Measurements from ENCODE around the gene APOBEC4. TPM values are rescaled to one million over a fixed set of nuclear protein-coding genes. Genes with fewer than 3 reads are reported as not detected.

Gene APOBEC4
- polyA plus RNA-seq, 1 of the 3 experiments (the other 2 are of a cell fraction), result not detected

- TF ChIP-seq TEAD4 (IDR thresholded peaks at IDR 0.05; ENCODE audit: borderline replicate concordance, insufficient read depth) (no peak), CTCF (IDR thresholded peaks at IDR 0.05) (no peak), USF1 (IDR thresholded peaks at IDR 0.05; ENCODE audit: borderline replicate concordance, low read depth) (no peak), GATA2 (CRISPR knock-in tag; IDR thresholded peaks at IDR 0.05) (no peak)
- no peak overlapping the region for H3K4me3 ChIP-seq (ENCODE audit: low read depth in 2 of 2, low read length in 1 of 2)
- 71% methylated on average over 1 of the region's 1 CpG for WGBS (ENCODE audit: low lambda C conversion rate)
- H3K27me3 ChIP-seq (ENCODE audit: insufficient read depth), result no peaks in the 10 kb centered on the region
- H2AFZ ChIP-seq (ENCODE audit: low read depth), result no peak overlapping the region
- no peak overlapping the region for H3K27ac ChIP-seq (ENCODE audit: low read depth in 2 of 2, low read length in 1 of 2)
- H4K20me1 ChIP-seq (ENCODE audit: insufficient read depth), result no peaks in the 10 kb centered on the region
- peaks cover 4% of the 10 kb centered on the region for H3F3A ChIP-seq (replicated peaks; ENCODE audit: insufficient read depth)
- H3K9me3 ChIP-seq, result no peaks in the 10 kb centered on the region
- ChIA-PET CTCF (interaction anchor here (0.6 to 1.0 kb wide), 3 partner anchors 34 to 325 kb away, joined by 3 to 4 read pairs (median 3); no protein-coding TSS in a partner anchor), POLR2A (no interaction called here)
- no peaks in the 10 kb centered on the region for H3K36me3 ChIP-seq (replicated peaks in 1 of 2; ENCODE audit: control insufficient read depth in 1 of 2, insufficient read depth in 2 of 2, low read length in 1 of 2)
- H3K9me2 ChIP-seq, result no peaks in the 10 kb centered on the region
- no peak overlapping the region for H3K9ac ChIP-seq
- no peak overlapping the region for H3K4me2 ChIP-seq
- H3K79me2 ChIP-seq (ENCODE audit: insufficient read depth), result peaks cover 41% of the 10 kb centered on the region
- peaks cover 0 to 10% of the 10 kb centered on the region in 2 experiments; a peak in 3 of 4 replicates for H3K4me1 ChIP-seq (ENCODE audit: control insufficient read depth in 1 of 2, insufficient read depth in 2 of 2, low read depth in 1 of 2, low read length in 1 of 2)
- DNase-seq, result no peak
Measured at GRCh38 chr1:183640193-183640592, 12.9 kb downstream of the APOBEC4 start.

GRCh38 chr1:183638649-183639387 lies 14.3 kb downstream of the APOBEC4 start:
- ChIA-PET POLR2A (no interaction called here), CTCF (interaction anchor here (1.8 to 3.1 kb wide), 4 partner anchors 8 to 277 kb away, joined by 6 to 14 read pairs (median 9); no protein-coding TSS in a partner anchor)
- TF ChIP-seq GATA2 (CRISPR knock-in tag; IDR thresholded peaks at IDR 0.05) (no peak), SIN3A (IDR thresholded peaks at IDR 0.05; ENCODE audit: borderline replicate concordance, low read depth, low read length) (no peak), FOSL2 (IDR thresholded peaks at IDR 0.05; ENCODE audit: borderline replicate concordance, low read depth) (no peak), YY1 (IDR thresholded peaks at IDR 0.05; ENCODE audit: low read depth) (no peak), MAX (IDR thresholded peaks at IDR 0.05; ENCODE audit: low read depth) (no peak)
- Histone ChIP-seq H3K27ac (ENCODE audit: low read depth in 2 of 2, low read length in 1 of 2) (no peak overlapping the region), H3K9me2 (no peaks in the 10 kb centered on the region), H3K9me3 (no peaks in the 10 kb centered on the region), H3K36me3 (replicated peaks in 1 of 2; ENCODE audit: control insufficient read depth in 1 of 2, insufficient read depth in 2 of 2, low read length in 1 of 2) (peaks cover 0 to 6% of the 10 kb centered on the region in 2 experiments), H3K4me3 (ENCODE audit: low read depth in 2 of 2, low read length in 1 of 2) (no peak overlapping the region), H3K27me3 (ENCODE audit: insufficient read depth) (no peaks in the 10 kb centered on the region), H3K9ac (no peak overlapping the region), H3K4me1 (ENCODE audit: control insufficient read depth in 1 of 2, insufficient read depth in 2 of 2, low read depth in 1 of 2, low read length in 1 of 2) (peaks cover 0 to 14% of the 10 kb centered on the region in 2 experiments; a peak in 3 of 4 replicates), H3F3A (replicated peaks; ENCODE audit: insufficient read depth) (peaks cover 13% of the 10 kb centered on the region), H3K4me2 (no peak overlapping the region), H2AFZ (ENCODE audit: low read depth) (no peak overlapping the region), H3K79me2 (ENCODE audit: insufficient read depth) (peaks cover 55% of the 10 kb centered on the region), H4K20me1 (ENCODE audit: insufficient read depth) (peaks cover 6% of the 10 kb centered on the region; the same call in 1 of the 2 replicates)
- no peak for DNase-seq
- 80% methylated on average over 7 of the region's 7 CpGs for WGBS (ENCODE audit: low lambda C conversion rate)

Data from SK-N-SH (cell line).